Fibroblast of pulmonary artery (primary cell): Measurements from ENCODE around the gene IER5.

Experiments used
- DNase-seq: peaks from one replicate; pipeline ENCODE4 v3.0.0-alpha.2; 2010; ENCODE audit warnings: low read depth
- H3K4me3 ChIP-seq: replicated peaks from 2 replicates; pipeline ENCODE4 v1.5.1; 2011; ENCODE audit warnings: low read depth, mild to moderate bottlenecking, control low read depth, low read length, moderate library complexity
- TF ChIP-seq, protein P1 (sequence below): IDR thresholded peaks from 2 replicates; pipeline ENCODE4 v1.5.1; 2011; ENCODE audit warnings: mild to moderate bottlenecking, control low read depth, low read length, inconsistent platforms; ENCODE audit errors: missing control alignments

Gene IER5

DNA sequence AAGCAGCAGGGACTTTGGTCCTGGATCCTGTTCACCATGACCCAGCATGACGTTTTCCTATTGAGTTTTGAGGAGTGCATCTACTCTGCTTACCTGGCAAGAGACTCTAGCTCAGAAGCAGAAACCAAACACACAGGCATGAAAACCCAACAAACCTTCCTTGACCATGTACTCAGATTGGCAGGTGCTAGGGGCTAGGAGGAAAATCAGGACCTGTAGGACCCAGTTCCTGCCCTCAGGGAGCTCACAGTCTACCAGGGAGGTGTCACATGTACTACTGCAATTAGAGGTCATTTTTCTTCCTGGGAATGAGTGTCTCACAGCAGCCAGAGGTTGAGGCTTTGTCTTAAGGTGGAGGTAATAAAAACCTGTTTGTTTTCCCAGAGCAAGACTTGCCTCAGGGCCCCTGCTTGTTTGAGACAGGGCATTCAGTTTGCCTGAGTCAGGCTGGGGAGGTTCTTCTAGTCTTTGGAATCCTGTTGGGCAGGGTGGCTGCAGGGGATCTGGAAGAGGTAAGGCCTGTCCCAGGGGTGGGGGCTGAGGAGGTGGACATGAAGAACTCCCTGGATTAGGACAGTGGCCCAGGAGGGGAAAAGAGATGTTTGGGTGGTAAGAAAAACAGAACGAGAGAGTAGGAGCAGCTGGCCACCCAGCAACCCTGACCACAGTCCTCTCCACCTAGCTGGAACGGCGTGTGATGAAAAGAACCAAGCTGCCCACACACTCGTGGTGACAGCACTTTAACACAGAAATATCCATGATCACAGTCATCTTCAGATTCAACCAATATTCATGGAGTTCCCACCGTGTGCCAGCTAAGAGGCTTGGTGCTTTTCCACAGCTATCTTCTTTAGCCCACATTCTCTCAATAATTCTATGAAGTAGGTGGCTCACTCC lies 30.8 kb downstream of the IER5 start:
- H3K4me3 ChIP-seq = no peak overlapping the region
- no peak for DNase-seq
- TF ChIP-seq, protein P1, sequence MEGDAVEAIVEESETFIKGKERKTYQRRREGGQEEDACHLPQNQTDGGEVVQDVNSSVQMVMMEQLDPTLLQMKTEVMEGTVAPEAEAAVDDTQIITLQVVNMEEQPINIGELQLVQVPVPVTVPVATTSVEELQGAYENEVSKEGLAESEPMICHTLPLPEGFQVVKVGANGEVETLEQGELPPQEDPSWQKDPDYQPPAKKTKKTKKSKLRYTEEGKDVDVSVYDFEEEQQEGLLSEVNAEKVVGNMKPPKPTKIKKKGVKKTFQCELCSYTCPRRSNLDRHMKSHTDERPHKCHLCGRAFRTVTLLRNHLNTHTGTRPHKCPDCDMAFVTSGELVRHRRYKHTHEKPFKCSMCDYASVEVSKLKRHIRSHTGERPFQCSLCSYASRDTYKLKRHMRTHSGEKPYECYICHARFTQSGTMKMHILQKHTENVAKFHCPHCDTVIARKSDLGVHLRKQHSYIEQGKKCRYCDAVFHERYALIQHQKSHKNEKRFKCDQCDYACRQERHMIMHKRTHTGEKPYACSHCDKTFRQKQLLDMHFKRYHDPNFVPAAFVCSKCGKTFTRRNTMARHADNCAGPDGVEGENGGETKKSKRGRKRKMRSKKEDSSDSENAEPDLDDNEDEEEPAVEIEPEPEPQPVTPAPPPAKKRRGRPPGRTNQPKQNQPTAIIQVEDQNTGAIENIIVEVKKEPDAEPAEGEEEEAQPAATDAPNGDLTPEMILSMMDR = no peak

DNA sequence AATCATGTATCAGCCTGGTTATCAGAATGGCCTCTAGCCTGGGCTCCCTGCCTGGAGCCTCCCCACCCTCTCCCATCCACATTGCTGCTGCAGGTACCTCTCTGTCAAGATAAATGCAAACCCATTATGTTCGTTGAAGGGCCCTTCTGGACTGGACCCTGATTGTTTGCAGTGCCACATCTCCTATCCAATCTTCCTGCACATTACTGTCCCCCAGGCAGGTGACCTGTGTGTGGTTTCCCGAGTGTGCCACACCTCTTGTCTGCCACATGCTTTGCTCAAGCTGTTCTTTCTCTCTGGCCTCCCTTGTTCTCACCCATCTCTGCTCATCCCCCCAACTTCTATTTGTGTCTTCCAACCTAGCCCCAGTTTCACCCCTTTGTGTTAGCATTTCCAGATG lies 32.4 kb downstream of the IER5 start:
- no peak overlapping the region for H3K4me3 ChIP-seq
- no peak for DNase-seq
- TF ChIP-seq, protein P1 = no peak

DNA sequence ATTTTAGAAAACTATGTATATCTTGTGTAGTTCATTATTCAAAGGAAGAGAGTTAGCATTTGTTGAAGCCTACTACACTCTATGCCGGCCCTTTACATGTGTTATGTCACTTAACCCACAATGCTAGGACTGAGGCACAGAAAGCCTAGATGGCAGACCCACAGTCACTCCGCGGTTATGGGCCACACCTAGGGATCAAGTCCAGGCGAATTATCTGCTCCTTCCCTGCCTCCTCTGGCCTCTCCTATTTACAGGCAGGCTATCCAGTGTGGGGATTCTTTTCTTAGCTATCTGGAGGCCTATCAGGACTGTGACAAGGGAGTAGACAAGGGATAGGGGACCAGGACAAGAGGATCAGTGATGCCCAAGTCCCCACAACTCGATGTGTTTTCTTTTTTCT lies 33.0 kb downstream of the IER5 start:
- DNase-seq = no peak
- TF ChIP-seq, protein P1 = no peak
- no peak overlapping the region for H3K4me3 ChIP-seq

DNA sequence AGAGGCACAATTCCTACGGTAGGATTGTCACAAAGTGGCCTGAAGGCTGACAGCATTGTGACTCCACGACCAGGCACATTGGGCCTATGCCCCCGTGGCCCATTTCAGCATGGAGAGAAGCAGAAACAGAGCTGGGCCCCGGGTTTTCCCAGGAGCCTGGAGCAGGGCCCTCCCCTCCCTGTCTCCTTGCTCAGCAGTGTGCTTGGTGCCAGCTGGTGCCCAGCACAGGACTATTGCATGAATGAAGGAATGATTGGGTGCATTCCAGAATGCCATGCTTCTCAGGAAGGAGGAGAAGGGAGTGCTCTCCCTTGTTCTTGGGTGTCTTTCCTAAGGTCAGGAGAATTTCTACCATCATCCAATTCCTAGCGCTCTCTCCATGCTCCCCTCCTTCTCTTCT lies 33.7 kb downstream of the IER5 start:
- no peak for DNase-seq
- TF ChIP-seq, protein P1 = no peak
- no peak overlapping the region for H3K4me3 ChIP-seq

DNA sequence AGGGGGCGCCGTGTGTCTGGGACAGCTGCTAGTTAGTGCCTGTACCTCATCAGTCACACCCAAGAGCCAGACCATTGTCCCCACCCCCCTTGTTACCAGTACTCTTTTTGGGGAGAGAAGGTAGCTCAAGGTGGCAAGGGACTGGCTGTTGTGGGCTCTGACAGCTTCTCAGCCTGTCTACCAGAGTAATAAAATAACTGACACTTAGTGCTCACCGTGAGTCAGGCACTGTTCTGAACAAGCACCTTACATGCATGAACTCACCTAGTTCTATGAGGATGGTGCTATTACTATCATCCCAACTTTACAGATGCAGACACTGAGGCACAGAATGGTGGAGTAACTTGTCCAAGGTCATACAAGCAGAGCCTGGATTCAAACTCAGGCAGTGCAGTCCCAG lies 34.7 kb downstream of the IER5 start:
- DNase-seq = no peak
- TF ChIP-seq, protein P1 = no peak
- H3K4me3 ChIP-seq = no peak overlapping the region

DNA sequence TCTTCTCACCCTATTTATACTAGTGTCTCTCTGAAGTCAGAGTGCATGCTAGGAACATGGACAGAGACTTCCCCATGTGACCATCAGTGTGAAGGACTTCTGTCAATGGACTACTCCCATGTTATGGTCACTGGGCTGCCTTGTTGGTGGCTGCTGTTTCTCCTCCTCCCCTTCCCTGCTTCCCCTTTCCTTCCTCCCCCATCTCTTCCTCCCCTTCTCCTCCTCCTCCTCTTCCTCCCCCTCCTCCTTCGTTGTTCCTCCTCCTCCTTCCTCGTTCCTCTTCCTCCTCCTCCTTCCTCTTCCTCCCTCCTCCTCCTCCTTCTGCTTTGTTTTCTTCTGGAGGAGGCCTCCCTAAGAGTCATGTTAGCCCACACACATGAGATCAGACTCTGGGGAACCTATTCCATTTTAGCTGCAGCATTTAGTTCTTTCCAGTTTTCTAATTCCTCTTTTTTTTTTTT lies 35.8 kb downstream of the IER5 start:
- TF ChIP-seq, protein P1 = no peak
- DNase-seq = no peak
- H3K4me3 ChIP-seq = no peak overlapping the region

DNA sequence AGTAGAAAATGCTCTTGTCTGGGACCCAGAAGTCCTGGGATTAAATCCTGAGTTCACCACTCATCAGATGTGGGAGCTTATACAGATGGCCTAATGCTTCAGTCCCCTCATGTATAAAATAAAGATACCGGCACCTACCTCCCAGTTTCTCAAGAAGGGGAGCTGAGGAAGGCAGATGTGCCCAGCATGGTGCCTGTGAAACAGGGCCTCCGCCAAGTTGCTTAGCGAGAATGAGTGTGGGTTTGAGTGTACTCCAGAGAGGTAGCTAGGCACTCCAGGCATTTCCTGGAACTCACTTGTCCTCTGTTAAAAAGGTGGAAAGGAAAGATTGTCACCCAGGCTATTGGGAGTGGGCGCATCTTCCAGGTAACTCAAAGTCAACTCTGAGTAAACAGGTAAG lies 37.8 kb downstream of the IER5 start:
- TF ChIP-seq, protein P1 = no peak
- H3K4me3 ChIP-seq = no peak overlapping the region
- DNase-seq = no peak
